NK-92 treated with Interleukin-12 subunit alpha and Interleukin-12 subunit beta, amount 100 ng/mL, for 24 hours (cell line): Measurements from ENCODE around the gene SPEM1.

Experiments used
- DNase-seq: peaks from one replicate; lab custom pipeline; 2025; lab: John Stamatoyannopoulos, UW

SPEM1 gene, protein sequence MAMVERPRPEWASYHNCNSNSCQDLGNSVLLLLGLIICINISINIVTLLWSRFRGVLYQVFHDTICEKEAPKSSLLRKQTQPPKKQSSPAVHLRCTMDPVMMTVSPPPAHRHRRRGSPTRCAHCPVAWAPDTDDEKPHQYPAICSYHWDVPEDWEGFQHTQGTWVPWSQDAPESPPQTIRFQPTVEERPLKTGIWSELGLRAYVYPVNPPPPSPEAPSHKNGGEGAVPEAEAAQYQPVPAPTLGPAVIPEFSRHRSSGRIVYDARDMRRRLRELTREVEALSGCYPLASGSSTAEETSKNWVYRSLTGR

DNA sequence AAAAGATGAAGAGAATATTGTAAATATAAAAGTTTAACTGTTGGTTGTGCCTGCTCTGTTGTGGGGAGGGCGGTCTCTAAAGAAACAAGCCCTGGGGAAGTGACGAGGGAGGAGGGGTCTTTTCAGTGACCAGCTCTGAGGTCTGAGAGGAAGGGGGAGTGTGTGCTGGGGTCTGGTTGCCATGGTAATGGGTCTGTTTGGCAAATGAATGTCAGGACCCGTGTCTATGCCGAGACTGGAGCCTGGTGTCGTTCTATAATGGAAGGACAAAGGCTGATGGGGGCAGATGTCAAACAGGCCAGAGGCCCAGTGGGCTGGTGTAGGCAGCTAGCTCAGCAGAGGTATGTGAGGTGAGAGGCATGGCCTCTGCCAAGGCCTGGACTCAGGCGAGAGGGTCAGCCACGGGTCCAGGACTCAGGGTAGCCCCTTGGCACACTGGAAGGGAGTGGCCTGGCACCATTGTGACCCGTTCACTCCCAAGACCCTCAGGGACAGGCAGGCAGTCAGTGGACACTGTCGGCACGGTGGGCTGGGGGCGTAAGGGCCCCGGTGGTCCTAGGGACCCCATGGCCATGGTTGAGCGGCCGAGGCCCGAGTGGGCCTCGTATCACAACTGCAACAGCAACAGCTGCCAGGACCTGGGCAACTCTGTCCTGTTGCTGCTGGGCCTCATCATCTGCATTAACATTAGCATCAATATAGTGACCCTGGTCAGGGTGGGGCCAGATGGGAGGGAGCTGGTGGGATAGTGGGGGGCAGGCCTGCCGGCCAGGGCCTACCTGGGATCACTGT, at the start of gene SPEM1:
SPEM1 (plus strand) TSS at position 506 of the 792 bp plus-strand sequence; CDS start at position 567, 61 bp downstream.
- no peak for DNase-seq

DNA sequence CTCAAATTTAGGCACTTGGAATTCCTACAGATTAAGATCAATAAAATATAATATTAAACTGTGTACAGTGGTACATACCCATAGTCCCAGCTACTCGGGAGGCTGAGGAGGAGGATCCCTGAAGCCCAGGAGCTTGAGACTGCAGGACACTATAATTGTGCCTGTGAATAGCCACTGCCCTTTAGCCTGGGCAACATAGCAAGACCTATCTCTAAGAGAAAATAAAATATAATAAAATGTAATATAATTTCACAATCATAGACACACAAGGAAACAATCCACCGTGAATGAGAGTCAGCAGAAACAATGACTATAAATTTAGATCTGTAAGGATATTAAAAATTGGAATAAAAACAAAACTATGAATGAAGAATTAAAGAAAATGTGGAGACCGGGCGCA, 49.3 kb upstream of the SPEM1 start:
- DNase-seq: no peak

DNA sequence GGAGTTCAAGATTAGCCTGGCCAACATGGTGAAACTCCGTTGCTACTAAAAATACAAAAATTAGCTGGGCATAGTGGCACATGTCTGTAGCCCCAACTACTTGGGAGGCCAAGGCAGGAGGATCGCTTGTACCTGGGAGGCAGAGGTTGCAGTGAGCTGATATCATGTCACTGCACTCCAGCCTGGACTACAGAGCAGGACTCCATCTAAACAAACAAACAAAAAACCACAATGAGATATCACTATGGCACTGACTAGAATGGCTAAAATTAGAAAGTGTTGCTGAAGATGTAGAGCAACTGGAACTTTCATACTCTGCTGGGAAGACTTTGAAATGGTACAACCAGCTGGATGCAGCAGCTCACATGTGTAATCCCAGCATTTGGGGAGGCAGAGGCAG, 45.8 kb upstream of the SPEM1 start:
- no peak for DNase-seq

DNA sequence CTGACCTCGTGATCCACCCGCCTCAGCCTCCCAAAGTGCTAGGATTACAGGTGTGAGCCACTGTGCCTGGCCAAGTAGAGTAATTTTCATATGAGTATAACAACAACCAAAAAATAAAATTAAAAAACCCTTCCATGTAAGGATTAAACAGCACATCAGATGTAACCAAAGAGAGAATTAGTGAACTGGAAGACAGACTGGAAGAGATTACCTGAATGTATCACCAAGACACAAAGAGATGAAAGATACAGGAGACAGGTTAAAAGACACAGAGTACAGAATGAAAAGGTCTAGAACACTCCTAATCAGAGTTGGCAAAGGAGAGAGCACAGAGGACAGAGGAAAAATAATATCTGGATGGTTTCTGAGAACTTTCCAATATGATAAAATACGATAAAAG, 41.0 kb upstream of the SPEM1 start:
- DNase-seq: no peak

DNA sequence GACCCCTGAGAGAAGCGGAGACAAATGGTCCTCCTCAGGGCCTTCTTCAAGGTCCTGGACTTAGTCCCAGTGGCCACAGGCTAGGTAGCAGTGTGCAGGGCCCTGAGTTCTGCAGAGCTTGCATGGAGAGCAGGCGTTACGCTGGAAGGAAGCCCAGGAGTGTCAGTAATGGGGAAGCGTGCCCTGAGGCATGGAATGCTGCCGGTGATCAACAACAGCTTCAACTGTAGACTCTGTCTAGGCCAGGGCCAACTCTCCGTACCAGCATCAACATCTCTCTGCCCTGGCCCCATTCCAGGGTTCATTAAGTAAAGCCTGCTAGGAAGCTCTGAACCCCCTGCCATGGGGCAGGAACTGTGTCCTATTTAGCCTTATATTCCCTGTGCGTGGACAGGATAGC, 39.8 kb upstream of the SPEM1 start:
- no peak for DNase-seq

DNA sequence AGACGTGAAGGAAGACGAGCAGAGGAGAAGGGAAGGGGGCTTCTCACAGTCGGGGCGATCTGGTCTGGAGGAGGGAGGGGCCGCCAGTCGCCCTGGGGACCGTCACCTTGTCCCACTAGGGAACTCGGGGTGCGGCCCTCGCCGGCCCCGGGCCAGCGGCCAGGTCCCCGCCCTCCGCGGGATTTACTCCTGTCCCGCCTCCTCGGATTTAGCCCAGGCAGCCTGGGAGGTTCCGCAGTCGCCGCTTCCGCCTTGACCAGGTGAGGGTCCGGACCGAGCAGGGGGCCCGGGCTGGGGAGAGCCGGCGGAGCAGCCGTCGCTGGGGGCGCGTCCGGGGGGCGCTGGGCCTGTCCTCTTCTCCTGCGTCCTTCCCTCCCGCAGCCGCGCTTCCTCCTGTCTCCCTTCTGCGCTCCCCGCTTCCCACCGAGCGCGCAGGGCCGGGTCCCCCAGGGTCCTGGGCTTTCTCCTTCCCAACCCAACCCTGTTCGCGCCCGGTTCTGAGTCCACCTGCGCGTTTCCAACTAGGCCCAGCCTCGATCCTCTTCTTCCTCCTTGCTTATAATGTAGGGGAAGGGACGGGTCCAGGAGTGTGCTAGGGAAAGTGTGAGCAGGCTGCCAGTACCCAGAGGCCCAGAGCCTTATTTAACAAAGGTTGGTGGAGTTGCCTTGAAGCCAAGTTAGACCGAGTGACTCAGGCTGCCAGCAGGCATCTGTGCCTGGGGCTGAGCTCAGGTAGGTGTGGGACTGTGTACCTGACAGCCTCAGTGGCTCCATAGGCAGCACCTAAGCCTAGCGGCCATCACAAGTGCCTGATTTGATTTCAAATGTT, 39.1 kb upstream of the SPEM1 start, which contains the start of gene TNK1:
TNK1 (plus strand) TSS at position 235 of the 829 bp plus-strand sequence. CDS start 1,838 bp downstream, outside the sequence.
- no peak for DNase-seq

DNA sequence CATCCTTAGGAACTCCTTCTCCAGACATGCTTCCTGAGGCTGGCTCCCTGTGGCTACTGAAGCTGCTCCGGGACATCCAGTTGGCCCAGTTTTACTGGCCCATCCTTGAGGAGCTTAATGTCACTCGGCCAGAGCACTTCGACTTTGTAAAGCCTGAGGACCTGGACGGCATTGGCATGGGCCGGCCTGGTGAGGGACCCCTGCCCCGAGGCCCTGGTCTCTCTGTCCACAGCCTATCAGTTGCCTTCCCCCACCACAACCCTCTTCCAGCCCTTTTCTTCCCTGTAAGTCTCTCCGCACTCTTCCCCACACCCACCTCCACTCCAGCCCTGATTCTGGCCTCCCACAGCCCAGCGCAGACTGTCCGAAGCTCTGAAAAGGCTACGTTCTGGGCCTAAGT, 37.2 kb upstream of the SPEM1 start:
- no peak for DNase-seq

DNA sequence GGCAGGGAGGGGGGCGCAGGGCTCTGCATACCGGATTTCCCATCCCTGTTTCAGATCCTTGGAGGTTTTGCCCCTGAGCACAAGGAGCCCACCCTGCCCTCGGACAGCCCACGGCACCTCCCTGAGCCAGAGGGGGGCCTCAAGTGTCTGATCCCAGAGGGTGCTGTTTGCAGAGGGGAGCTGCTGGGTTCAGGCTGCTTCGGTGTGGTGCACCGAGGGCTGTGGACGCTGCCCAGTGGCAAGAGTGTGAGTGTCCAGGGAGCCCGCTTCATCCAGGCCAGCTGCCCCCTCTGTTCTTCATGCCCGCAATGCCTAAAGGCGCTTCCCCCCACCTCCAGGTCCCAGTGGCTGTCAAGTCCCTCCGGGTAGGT, 36.8 kb upstream of the SPEM1 start:
- no peak for DNase-seq

DNA sequence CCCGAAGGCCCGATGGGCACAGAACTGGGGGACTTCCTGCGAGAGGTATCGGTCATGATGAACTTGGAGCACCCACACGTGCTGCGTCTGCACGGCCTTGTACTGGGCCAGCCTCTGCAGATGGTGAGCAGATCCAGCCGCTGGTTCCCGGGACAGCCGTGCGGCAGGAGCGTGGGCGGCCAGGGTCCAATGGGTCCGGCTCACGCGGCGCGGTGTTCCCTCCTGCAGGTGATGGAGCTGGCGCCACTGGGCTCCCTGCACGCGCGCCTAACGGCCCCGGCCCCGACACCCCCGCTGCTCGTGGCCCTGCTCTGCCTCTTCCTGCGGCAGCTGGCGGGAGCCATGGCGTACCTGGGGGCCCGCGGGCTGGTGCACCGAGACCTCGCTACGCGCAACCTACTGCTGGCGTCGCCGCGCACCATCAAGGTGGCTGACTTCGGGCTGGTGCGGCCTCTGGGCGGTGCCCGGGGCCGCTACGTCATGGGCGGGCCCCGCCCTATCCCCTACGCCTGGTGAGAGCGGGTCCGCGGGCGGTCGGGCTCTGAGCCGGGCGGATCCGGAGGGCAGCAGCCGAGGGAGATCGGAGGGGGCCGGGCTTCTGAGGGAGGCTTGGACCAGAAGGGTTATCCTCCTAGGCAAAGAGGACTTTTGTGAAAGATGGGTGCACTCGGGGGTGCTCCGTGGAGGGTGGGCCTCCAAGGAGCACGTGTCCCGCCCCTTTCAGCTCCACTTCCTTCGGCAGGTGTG, 36.2 kb upstream of the SPEM1 start:
- DNase-seq: no peak

DNA sequence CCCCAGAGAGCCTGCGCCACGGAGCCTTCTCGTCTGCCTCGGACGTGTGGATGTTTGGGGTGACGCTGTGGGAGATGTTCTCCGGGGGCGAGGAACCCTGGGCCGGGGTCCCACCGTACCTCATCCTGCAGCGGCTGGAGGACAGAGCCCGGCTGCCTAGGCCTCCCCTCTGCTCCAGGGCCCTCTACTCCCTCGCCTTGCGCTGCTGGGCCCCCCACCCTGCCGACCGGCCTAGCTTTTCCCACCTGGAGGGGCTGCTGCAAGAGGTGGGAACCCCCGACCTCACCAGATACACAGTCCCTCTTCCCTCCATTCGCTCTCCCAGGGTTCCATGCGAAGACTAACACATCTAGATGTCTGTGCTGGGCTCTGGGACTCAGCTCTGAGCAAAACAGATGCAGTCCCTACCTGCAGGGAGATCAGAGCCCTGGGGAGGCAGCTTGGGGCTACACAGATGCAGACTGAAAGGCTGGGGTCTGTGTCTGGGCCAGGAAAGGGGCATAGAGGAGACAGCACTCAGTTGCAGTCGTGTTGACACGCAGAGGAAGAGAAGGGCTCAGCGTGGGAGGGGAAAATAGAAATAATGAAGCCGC, 35.5 kb upstream of the SPEM1 start:
- DNase-seq: no peak

DNA sequence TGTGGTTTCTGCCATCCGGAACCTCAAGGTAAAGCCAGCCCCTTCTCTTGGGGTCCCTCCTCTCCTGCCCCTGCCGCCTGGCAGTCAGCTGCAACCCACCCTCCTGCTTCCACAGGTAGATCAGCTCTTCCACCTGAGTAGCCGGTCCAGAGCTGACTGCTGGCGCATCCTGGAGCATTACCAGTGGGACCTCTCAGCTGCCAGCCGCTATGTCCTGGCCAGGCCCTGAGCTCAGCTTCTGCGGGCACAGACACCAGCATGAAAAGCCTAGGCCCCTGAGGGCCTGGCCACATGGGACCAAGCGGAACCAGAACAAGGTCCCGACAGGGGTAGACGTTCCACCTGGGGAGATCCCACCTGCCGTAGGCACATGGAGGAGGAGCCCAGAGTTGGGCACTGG, 31.3 kb upstream of the SPEM1 start:
- DNase-seq: no peak

DNA sequence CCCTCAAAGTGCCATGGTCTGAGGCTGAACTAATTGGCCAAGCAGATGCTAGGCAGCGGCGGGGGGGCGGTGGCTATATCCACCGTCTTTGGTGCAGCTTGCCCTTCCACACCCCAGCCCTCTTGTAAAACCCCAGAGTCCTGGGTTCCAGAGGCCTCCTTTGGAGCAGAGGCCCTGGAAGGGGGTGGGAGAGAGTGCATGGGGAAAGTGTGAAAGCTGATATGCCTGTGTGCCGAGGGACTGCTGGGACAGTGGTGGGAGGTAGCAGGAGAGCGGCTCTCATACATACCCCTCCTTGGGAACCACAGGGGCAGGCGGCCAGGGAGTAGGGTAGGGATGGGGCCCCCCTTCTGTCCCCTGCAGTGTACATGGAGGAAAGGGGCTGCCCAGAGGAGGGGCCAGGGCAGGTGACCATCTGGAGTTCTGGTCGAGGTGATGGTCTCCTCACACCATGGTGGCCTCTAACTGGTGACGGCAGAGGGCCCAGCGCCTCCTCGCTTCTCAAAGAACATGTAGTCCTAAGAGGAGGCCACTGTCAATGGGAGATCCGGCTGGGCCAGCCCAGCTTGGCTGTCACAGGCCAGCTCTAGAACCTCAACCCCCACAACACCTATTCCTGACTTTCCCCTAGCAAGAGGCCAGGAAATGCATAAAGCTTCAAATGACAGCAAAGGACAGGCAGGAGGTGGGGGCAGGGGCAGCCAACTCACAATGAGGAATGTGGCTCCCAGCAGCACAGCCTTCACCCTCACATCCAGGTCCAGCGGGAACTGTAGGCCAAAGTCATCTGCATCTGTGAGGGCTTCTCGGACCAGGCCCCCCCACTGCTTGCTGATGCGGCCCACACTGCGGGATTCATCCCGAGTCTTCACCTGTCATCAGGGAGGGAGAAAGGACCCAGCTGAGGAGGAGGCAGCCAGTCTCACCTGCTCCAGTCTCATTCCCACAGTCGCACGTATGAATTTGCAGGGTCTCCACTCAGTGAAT, 29.9 kb upstream of the SPEM1 start:
- DNase-seq: no peak

DNA sequence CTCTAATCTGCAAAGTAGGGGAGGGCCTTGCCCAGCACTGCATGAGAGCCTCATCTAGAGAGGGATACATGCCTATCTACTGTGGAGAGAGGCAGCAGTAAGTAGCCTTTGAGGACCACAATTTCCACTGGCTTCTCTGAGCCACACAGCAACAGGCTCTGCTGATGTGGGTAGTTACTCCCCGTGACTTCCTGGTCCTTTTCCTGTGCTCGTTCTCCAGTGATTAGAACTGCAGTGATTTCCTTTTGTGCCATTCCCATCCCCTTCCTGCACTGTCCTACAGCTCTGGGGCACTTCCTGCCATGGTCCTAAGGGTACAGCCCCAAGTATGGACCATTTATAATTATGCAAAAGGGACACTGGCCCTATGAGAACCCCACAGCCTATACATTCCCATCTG, 28.8 kb upstream of the SPEM1 start:
- DNase-seq: no peak

DNA sequence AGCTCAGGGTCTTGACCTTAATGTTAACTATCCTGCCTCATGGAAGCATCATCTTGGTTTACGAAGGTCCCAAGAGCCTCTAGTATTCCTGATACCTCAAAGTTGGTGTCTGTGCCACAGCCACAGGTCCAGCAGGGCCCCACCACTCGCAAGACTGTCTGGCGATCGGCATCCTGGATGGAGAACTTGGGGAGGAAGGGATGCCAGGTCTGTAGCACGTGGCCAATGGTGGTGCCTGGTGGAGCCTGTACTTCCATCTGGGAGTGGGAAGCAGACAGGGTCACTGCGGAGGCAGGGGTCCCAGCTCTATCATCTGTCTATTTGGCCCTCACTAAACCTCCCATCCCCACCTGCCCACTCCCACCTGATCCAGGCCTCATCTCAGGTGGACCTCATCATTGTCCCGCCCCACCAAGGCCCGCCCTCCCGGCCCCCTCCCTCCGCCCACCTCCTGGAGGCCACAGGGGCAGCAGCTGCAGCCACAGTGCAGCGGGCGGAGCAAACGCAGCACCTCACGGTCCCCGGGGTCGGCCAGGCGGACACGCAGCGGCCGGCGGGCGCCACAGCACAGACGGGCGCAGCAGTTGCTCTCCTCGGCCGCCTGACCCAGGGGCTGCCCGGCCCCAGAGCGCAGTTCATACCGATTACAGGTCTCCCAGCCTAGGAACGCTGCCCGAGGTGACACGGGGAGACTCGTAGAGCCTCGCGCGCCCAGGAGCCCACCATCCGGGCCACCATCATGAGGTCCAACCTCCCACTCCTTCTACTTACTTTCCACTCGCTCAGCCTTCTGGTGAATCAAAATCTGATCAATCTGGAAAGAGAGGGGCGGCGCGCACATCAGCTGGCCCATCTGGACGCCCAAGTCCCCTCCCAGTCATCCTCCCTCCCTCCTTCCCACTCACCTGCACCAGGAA, 27.2 kb upstream of the SPEM1 start:
- no peak for DNase-seq

DNA sequence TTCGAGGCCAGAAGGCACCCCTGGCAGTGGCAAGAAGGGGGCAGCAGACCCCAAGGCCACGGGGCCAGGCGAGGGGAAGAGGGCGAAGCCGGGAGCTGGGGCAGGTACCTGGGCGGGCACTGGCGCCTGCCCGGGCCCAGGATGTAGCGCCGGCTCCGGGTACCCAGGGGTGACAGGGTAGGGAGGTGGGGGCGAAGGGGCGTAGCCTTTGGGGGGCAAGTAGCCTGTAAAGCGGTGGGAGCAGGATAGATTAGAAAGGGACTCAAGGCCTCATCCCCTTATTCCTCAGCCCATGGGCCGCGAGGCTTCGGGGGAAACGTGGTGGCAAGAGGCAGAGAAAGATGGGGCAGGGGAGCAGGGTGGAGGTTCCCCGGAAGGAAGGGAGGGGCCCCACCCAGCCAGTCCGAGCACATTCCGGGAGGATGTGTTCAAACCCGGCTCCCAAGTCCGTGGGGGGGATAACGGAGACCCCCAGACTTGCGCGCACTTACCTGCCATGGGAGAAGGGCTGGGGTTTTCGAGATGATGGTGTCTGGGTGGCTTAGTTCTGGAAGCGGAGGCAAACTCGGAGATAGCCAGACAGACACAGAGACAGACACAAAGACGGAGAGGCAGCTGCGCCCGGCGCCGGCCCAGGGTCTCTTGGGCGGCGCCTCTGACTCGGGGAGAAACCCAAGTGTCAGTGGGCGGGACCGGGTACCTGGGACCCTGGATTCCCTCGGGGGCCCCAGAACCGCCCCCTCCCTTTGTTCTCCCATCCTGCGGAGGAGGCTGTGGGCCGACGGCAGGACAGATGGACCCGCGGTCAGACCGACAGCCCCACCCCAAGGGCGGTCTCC, 26.3 kb upstream of the SPEM1 start:
- no peak for DNase-seq

DNA sequence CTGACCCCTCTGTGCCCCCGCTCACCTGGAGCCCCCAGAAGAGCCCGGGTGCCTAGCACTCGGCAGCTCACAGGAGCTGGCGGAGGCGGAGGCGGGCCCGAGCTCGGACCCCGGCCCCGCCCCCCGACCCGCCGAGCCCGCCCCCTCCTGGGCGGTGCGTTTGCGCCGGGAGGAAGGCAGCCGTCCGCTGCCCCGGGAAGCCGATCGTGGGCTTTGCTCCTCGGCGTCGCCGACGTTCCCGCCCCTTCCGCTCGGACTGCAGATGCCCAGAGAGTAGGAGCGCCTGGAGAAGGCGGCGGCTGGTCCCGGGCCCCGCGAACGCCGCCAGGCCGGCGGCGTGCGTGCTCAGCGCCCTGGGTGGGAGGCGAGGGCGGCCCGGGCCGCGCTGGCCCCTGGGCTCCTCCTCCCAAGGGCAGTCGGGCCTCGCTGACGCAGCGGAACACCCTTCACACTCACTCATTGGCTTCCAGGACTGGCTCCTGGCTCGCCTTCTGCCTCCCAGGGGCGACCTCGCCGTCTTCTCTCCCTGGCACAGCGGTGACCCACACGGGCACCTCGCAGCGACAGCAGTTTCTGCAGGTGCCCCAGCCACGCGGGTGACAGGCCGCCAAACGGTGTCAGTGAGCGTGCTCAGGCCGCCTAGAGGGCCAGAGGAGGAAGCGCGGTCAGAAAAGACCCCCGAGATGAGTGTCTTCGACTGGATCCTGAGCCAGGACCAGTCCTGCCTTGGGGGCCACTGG, 25.5 kb upstream of the SPEM1 start, which contains the start of gene PLSCR3:
PLSCR3 (minus strand) TSS at position 74 of the 740 bp plus-strand sequence. CDS start 415 bp downstream, outside the sequence.
- peak; percentile 47 for DNase-seq

DNA sequence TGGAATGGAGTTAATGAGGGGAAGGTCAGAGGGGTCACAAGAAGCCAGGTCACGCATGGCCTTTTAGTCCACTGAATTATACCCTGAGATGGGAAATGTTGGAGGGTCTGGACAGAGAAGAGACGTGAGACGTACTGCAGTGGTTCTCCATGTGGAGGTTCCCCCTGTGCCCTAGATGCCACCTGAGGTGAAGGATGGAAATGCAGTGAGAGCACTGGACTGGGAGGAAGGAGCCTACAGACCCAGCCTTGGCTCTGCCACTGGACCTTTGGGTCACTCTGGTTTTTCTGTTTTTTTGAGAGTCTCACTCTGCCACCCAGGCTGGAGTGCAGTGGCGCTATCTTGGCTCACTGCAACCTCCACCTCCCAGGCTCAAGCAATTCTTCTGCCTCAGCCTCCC, 24.0 kb upstream of the SPEM1 start:
- no peak for DNase-seq
